ENCODE data around the gene RASGRF2.

DNA sequence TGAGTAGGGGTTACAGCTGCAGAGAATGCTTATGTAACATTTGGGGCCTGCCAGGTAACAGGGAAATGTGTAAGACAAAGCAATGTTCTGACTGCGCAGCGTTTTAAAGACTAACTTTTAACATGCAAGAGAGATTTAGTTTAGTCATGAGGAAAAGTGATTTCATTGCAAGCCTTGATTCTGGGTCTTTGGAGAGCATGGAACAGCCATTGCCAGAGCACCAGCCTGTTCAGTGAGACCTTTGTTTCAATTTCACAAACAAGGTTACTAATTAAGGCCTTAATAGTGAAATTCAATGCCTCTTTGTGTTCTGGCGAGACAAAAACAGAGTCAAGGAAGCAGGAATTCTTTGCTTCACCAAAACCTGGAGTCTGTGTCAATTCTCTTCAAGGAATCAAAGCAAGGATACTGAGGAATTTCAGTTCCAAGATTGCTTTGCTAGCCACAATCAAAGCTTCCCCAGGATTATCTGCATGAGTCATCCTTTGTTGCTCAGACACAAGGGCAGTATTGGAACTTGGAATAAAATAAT, 287.3 kb downstream of the RASGRF2 start:
- TF ChIP-seq EP300 (IDR thresholded peaks at IDR 0.05; ENCODE audit: low read depth), result no peak
- TF ChIP-seq POLR2AphosphoS5 (IDR thresholded peaks at IDR 0.05), result no peak

Measured in transverse colon (tissue), 3 donors.